SK-N-SH (cell line): ENCODE data around the gene PDGFRB. TPM values are rescaled to one million over a fixed set of nuclear protein-coding genes. Genes with fewer than 3 reads are reported as not detected.

Experiments used
- CTCF ChIA-PET: fragments of 300-600, 350-600 bp; formaldehyde crosslinking; extraction: SDS; loops from one replicate; lab custom pipeline; 2021; lab: Yijun Ruan, JAX
- POLR2A ChIA-PET: fragments of 350-600 bp; sonication (Branson Sonifier 250); formaldehyde crosslinking; extraction: SDS; loops from one replicate; lab custom pipeline; 2020; ENCODE audit warnings: antibody characterized with exemption, inconsistent platforms; lab: Yijun Ruan, JAX
- DNase-seq: peaks from one replicate; pipeline ENCODE4 v3.0.0; 2012
- H2AFZ ChIP-seq: fragments of 200-600 bp; sonication (generic); 2 replicates; pipeline ENCODE4 v1.8.1; 2016; ENCODE audit warnings: antibody characterized with exemption, mild to moderate bottlenecking, low read depth
- H3F3A ChIP-seq: fragments of 200-600 bp; sonication (generic); replicated peaks from 2 replicates; pipeline ENCODE3; 2016; ENCODE audit warnings: antibody characterized with exemption, mild to moderate bottlenecking; ENCODE audit not compliant: insufficient read depth
- H3K27ac ChIP-seq, 2 experiments: fragments of 200-500 bp in 1 of 2; fragments of 200-600 bp in 1 of 2; sonication (Bioruptor generic) in 1 of 2; sonication (generic), shearing (Covaris generic) in 1 of 2; 2 replicates each; pipeline versions ENCODE4 v1.5.1 to v1.6.1; 2014 to 2016; ENCODE audit warnings: low read depth in 2 of 2, inconsistent platforms in 1 of 2, low read length in 1 of 2, mild to moderate bottlenecking in 1 of 2, mixed read lengths in 1 of 2
- H3K27me3 ChIP-seq: fragments of 200-600 bp; sonication (generic), shearing (Covaris generic); 2 replicates; pipeline ENCODE4 v1.6.1; 2016; ENCODE audit warnings: mixed run types; ENCODE audit not compliant: insufficient read depth
- H3K36me3 ChIP-seq, 2 experiments: fragments of 200-500 bp in 1 of 2; fragments of 200-600 bp in 1 of 2; sonication (Bioruptor generic) in 1 of 2; sonication (generic) in 1 of 2; replicated peaks in 1 of 2; 2 replicates each; pipeline versions ENCODE3 to v1.5.1; 2014 to 2016; ENCODE audit warnings: low read length in 1 of 2, mild to moderate bottlenecking in 1 of 2; ENCODE audit not compliant: insufficient read depth in 2 of 2, control insufficient read depth in 1 of 2
- H3K4me1 ChIP-seq, 2 experiments: fragments of 200-500 bp in 1 of 2; fragments of 200-600 bp in 1 of 2; sonication (Bioruptor generic) in 1 of 2; sonication (generic), shearing (Covaris generic) in 1 of 2; 2 replicates each; pipeline versions ENCODE4 v1.5.1 to v1.6.1; 2014 to 2016; ENCODE audit warnings: low read depth in 1 of 2, low read length in 1 of 2, mixed run types in 1 of 2; ENCODE audit not compliant: insufficient read depth in 2 of 2, control insufficient read depth in 1 of 2
- H3K4me2 ChIP-seq: fragments of 200-600 bp; sonication (generic), shearing (Covaris generic); 2 replicates; pipeline ENCODE4 v1.6.1; 2017; ENCODE audit warnings: mixed run types
- H3K4me3 ChIP-seq, 2 experiments: fragments of 200-500 bp in 1 of 2; fragments of 200-600 bp in 1 of 2; sonication (Bioruptor generic) in 1 of 2; sonication (generic), shearing (Covaris generic) in 1 of 2; 2 replicates each; pipeline versions ENCODE4 v1.5.1 to v1.8.1; 2014 to 2016; ENCODE audit warnings: low read depth in 2 of 2, inconsistent platforms in 1 of 2, low read length in 1 of 2, mild to moderate bottlenecking in 1 of 2, mixed read lengths in 1 of 2, moderate library complexity in 1 of 2
- H3K79me2 ChIP-seq: fragments of 200-600 bp; sonication (generic); 2 replicates; pipeline ENCODE4 v1.8.1; 2017; ENCODE audit warnings: mild to moderate bottlenecking; ENCODE audit not compliant: insufficient read depth
- H3K9ac ChIP-seq: fragments of 200-600 bp; sonication (generic); 2 replicates; pipeline ENCODE4 v1.6.1; 2017; ENCODE audit warnings: mixed run types
- H3K9me2 ChIP-seq: fragments of 200-600 bp; sonication (generic); 2 replicates; pipeline ENCODE4 v1.6.1; 2017; ENCODE audit warnings: mixed run types
- H3K9me3 ChIP-seq: fragments of 200-600 bp; sonication (generic); 2 replicates; pipeline ENCODE4 v1.6.1; 2017; ENCODE audit warnings: mixed run types, mild to moderate bottlenecking, moderate library complexity
- H4K20me1 ChIP-seq: fragments of 200-600 bp; sonication (generic); 2 replicates; pipeline ENCODE4 v1.6.1; 2017; ENCODE audit warnings: mild to moderate bottlenecking, mixed run types; ENCODE audit not compliant: insufficient read depth
- ELF1 ChIP-seq: IDR thresholded peaks from 2 replicates; pipeline ENCODE4 v1.4.0; 2012
- FOSL2 ChIP-seq: IDR thresholded peaks from 2 replicates; pipeline ENCODE4 v1.4.0; 2012; ENCODE audit warnings: low read depth, mild to moderate bottlenecking, moderate library complexity, borderline replicate concordance
- FOXJ3 ChIP-seq: sonication (generic); formaldehyde crosslinking; IDR thresholded peaks from 2 replicates; pipeline ENCODE4 v1.5.1; 2020; ENCODE audit warnings: mild to moderate bottlenecking, missing genetic modification reagents
- GABPA ChIP-seq: IDR thresholded peaks from 2 replicates; pipeline ENCODE4 v1.4.0; 2012; ENCODE audit warnings: low read depth, mild to moderate bottlenecking
- GATA2 ChIP-seq: sonication (generic); formaldehyde crosslinking; IDR thresholded peaks from 2 replicates; pipeline ENCODE4 v1.5.0; 2020; ENCODE audit warnings: mild to moderate bottlenecking, missing genetic modification reagents
- JUND ChIP-seq: IDR thresholded peaks from 2 replicates; pipeline ENCODE4 v1.4.0; 2012
- MEF2A ChIP-seq: IDR thresholded peaks from 2 replicates; pipeline ENCODE4 v1.4.0; 2012; ENCODE audit warnings: low read depth, borderline replicate concordance
- NRF1 ChIP-seq: IDR thresholded peaks from 2 replicates; pipeline ENCODE4 v1.6.1; 2012; ENCODE audit warnings: low read depth, mild to moderate bottlenecking, low read length
- POLR2AphosphoS5 ChIP-seq: IDR thresholded peaks from 2 replicates; pipeline ENCODE4 v1.6.1; 2012; ENCODE audit warnings: low read depth, low read length
- RAD21 ChIP-seq: IDR thresholded peaks from 2 replicates; pipeline ENCODE4 v1.6.1; 2012; ENCODE audit warnings: mild to moderate bottlenecking, low read length
- RCOR1 ChIP-seq: fragments of 150-350 bp; IDR thresholded peaks from 2 replicates; pipeline ENCODE4 v1.6.1; 2017; ENCODE audit warnings: antibody characterized with exemption, low read length
- SMC3 ChIP-seq: IDR thresholded peaks from 2 replicates; pipeline ENCODE4 v1.6.1; 2012; ENCODE audit warnings: low read depth, low read length, improper control_type of control experiment
- TCF12 ChIP-seq: IDR thresholded peaks from 2 replicates; pipeline ENCODE4 v1.4.0; 2012
- YY1 ChIP-seq: IDR thresholded peaks from 2 replicates; pipeline ENCODE4 v1.4.0; 2012; ENCODE audit warnings: low read depth, mild to moderate bottlenecking
- WGBS: methylation state at CpG from one replicate; pipeline ENCODE4 v1.1.6; 2017; ENCODE audit warnings: low lambda C conversion rate; 5-methylcytosine and 5-hydroxymethylcytosine counted together
- polyA plus RNA-seq, 3 experiments: library from polyadenylated mRNA; depleted of rRNA; stranded (reverse); fragments of >200 nt; gene quantifications; 2 replicates each; pipeline ENCODE4 v1.2.3, GENCODE V29; 2012
- TF ChIP-seq, protein P1 (sequence below): IDR thresholded peaks from 2 replicates; pipeline ENCODE4; 2012
- TF ChIP-seq, protein P2 (sequence below): IDR thresholded peaks from 2 replicates; pipeline ENCODE4 v1.4.0; 2012; ENCODE audit warnings: low read depth, borderline replicate concordance
- TF ChIP-seq, protein P3 (sequence below): IDR thresholded peaks from 2 replicates; pipeline ENCODE4 v1.4.0; 2012; ENCODE audit warnings: low read depth
- TF ChIP-seq, protein P4 (sequence below): fragments of 150-350 bp; IDR thresholded peaks from 2 replicates; pipeline ENCODE4 v1.6.1; 2017; ENCODE audit warnings: antibody characterized with exemption, low read length, low read depth, borderline replicate concordance
- TF ChIP-seq, protein P5 (sequence below): IDR thresholded peaks from 2 replicates; pipeline ENCODE4 v1.4.0; 2012; ENCODE audit warnings: low read depth, borderline replicate concordance
- TF ChIP-seq, protein P6 (sequence below): fragments of 200-600 bp; sonication (generic); IDR thresholded peaks from 2 replicates; pipeline ENCODE4 v1.6.1; 2017; ENCODE audit warnings: antibody characterized with exemption, mild to moderate bottlenecking, moderate library complexity

The PDGFRB gene
- polyA plus RNA-seq, 1 of the 3 experiments (the other 2 are of a cell fraction), result 32.1 TPM

DNA sequence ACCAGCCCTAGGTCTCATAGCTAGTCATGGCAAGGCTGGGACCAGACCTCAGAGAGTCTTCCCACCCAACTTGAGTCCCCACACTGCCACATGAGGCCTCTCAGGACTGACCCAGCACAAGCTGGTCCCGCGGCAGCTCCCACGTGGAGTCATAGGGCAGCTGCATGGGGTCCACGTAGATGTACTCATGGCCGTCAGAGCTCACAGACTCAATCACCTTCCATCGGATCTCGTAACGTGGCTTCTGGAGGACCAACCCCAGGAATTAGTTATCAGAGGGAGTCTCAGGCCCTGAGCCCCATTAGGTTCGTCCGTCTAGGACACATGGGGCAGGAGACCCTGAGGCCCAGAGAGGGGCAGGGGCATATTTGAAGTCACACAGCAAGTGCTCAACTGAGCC, 30.3 kb downstream of the PDGFRB start:
- POLR2A ChIA-PET, result no interaction called here

DNA sequence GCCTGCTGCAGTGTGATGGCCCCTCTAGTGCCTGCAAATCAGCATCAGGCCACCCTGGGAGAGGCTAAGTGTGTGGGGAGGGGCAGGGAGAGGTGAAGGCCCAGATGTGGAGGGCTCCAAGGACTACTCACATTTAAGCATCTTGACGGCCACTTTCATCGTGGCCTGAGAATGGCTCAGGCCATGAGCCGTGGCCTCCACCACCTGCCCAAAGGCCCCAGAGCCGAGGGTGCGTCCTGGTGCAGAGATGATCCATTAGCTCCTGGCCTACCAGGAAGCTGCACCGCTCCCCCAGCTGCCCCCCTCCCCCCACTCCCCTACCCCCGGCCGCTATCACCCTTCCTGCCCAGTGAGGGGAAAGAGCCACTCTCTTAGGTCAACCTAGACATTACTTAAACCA, 31.0 kb downstream of the PDGFRB start:
- Histone ChIP-seq H3K9me2 (no peaks in the 10 kb centered on the region), H3K4me2 (no peak overlapping the region), H3K4me1 (no peaks in the 10 kb centered on the region), H3K4me3 (no peak overlapping the region), H3K36me3 (peaks cover 31 to 84% of the 10 kb centered on the region in 2 experiments), H2AFZ (no peak overlapping the region), H3K9me3 (no peaks in the 10 kb centered on the region), H4K20me1 (no peaks in the 10 kb centered on the region), H3K9ac (no peak overlapping the region), H3K79me2 (no peaks in the 10 kb centered on the region), H3K27me3 (no peaks in the 10 kb centered on the region), H3K27ac (no peak overlapping the region), H3F3A (no peaks in the 10 kb centered on the region)
- POLR2A ChIA-PET, result no interaction called here
- CTCF ChIA-PET, result interaction anchor here (1.3 to 12.5 kb wide), 5 partner anchors 10 to 131 kb away, joined by 3 to 173 read pairs (median 7); no protein-coding TSS in a partner anchor
- 88% methylated on average over 8 of the region's 8 CpGs for WGBS
- no peak for DNase-seq
- TF ChIP-seq, protein P1, sequence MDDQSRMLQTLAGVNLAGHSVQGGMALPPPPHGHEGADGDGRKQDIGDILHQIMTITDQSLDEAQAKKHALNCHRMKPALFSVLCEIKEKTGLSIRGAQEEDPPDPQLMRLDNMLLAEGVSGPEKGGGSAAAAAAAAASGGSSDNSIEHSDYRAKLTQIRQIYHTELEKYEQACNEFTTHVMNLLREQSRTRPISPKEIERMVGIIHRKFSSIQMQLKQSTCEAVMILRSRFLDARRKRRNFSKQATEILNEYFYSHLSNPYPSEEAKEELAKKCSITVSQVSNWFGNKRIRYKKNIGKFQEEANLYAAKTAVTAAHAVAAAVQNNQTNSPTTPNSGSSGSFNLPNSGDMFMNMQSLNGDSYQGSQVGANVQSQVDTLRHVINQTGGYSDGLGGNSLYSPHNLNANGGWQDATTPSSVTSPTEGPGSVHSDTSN, result no peak
- TF ChIP-seq NRF1 (no peak), JUND (no peak), RCOR1 (no peak), YY1 (no peak), ELF1 (no peak), RAD21 (no peak), SMC3 (no peak), MEF2A (no peak), FOSL2 (no peak)
- TF ChIP-seq, protein P2, sequence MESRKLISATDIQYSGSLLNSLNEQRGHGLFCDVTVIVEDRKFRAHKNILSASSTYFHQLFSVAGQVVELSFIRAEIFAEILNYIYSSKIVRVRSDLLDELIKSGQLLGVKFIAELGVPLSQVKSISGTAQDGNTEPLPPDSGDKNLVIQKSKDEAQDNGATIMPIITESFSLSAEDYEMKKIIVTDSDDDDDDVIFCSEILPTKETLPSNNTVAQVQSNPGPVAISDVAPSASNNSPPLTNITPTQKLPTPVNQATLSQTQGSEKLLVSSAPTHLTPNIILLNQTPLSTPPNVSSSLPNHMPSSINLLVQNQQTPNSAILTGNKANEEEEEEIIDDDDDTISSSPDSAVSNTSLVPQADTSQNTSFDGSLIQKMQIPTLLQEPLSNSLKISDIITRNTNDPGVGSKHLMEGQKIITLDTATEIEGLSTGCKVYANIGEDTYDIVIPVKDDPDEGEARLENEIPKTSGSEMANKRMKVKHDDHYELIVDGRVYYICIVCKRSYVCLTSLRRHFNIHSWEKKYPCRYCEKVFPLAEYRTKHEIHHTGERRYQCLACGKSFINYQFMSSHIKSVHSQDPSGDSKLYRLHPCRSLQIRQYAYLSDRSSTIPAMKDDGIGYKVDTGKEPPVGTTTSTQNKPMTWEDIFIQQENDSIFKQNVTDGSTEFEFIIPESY, result no peak
- TF ChIP-seq, protein P3, sequence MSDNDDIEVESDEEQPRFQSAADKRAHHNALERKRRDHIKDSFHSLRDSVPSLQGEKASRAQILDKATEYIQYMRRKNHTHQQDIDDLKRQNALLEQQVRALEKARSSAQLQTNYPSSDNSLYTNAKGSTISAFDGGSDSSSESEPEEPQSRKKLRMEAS, result no peak
- TF ChIP-seq, protein P4, sequence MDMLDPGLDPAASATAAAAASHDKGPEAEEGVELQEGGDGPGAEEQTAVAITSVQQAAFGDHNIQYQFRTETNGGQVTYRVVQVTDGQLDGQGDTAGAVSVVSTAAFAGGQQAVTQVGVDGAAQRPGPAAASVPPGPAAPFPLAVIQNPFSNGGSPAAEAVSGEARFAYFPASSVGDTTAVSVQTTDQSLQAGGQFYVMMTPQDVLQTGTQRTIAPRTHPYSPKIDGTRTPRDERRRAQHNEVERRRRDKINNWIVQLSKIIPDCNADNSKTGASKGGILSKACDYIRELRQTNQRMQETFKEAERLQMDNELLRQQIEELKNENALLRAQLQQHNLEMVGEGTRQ, result no peak
- TF ChIP-seq, protein P5, sequence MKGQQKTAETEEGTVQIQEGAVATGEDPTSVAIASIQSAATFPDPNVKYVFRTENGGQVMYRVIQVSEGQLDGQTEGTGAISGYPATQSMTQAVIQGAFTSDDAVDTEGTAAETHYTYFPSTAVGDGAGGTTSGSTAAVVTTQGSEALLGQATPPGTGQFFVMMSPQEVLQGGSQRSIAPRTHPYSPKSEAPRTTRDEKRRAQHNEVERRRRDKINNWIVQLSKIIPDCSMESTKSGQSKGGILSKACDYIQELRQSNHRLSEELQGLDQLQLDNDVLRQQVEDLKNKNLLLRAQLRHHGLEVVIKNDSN, result no peak

More for the DNA sequence above, 30.3 kb downstream of the PDGFRB start:
- no peak overlapping the region for H2AFZ ChIP-seq
- H3K9me2 ChIP-seq, result no peaks in the 10 kb centered on the region
- no peak overlapping the region for H3K4me2 ChIP-seq
- peaks cover 32 to 84% of the 10 kb centered on the region in 2 experiments for H3K36me3 ChIP-seq
- no peak for DNase-seq
- no peak overlapping the region for H3K27ac ChIP-seq
- no peaks in the 10 kb centered on the region for H3K27me3 ChIP-seq
- H3K9ac ChIP-seq, result no peak overlapping the region
- TF ChIP-seq GATA2 (no peak), TCF12 (no peak), YY1 (no peak), POLR2AphosphoS5 (no peak), RCOR1 (no peak), FOXJ3 (CRISPR knock-in tag) (no peak), GABPA (no peak)
- TF ChIP-seq, protein P6, sequence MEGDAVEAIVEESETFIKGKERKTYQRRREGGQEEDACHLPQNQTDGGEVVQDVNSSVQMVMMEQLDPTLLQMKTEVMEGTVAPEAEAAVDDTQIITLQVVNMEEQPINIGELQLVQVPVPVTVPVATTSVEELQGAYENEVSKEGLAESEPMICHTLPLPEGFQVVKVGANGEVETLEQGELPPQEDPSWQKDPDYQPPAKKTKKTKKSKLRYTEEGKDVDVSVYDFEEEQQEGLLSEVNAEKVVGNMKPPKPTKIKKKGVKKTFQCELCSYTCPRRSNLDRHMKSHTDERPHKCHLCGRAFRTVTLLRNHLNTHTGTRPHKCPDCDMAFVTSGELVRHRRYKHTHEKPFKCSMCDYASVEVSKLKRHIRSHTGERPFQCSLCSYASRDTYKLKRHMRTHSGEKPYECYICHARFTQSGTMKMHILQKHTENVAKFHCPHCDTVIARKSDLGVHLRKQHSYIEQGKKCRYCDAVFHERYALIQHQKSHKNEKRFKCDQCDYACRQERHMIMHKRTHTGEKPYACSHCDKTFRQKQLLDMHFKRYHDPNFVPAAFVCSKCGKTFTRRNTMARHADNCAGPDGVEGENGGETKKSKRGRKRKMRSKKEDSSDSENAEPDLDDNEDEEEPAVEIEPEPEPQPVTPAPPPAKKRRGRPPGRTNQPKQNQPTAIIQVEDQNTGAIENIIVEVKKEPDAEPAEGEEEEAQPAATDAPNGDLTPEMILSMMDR, result no peak
- TF ChIP-seq, protein P5, result no peak
- TF ChIP-seq, protein P3, result no peak
- no peaks in the 10 kb centered on the region; a peak in 1 of 4 replicates for H3K4me1 ChIP-seq
- no peaks in the 10 kb centered on the region for H4K20me1 ChIP-seq
- H3F3A ChIP-seq, result no peaks in the 10 kb centered on the region
- H3K79me2 ChIP-seq, result no peaks in the 10 kb centered on the region
- no peaks in the 10 kb centered on the region for H3K9me3 ChIP-seq
- WGBS, result 96% methylated on average over 4 of the region's 10 CpGs
- H3K4me3 ChIP-seq, result no peak overlapping the region
- CTCF ChIA-PET, result interaction anchor here (0.9 to 12.5 kb wide), 7 partner anchors 9 to 135 kb away, joined by 3 to 173 read pairs (median 4); no protein-coding TSS in a partner anchor
